Bronchial epithelial cell (primary cell): Measurements from ENCODE around the gene FMN1. TPM values are rescaled to one million over a fixed set of nuclear protein-coding genes. Genes with fewer than 3 reads are reported as not detected.
A peak's percentile ranks its signal among the peaks of the same experiment; 100 is the strongest.

Source experiments
- DNase-seq: peaks from one replicate; pipeline ENCODE4 v3.0.0-alpha.2; 2010; ENCODE audit warnings: low read depth
- FAIRE-seq: peaks from 2 replicates; lab custom pipeline; 2011; peaks lifted over from hg19 to GRCh38; lab: Jason Lieb, UNC
- H3K27me3 ChIP-seq: 2 replicates; pipeline ENCODE4 v1.5.1; 2011; ENCODE audit warnings: low read length; ENCODE audit not compliant: control insufficient read depth, insufficient read depth
- H3K36me3 ChIP-seq: 2 replicates; pipeline ENCODE4 v1.5.1; 2011; ENCODE audit warnings: low read length; ENCODE audit not compliant: control insufficient read depth, insufficient read depth
- H3K4me3 ChIP-seq: 2 replicates; pipeline ENCODE4 v1.5.1; 2011; ENCODE audit warnings: mild to moderate bottlenecking, low read depth, low read length, control low read depth
- total RNA-seq: library from RNA; depleted of rRNA; stranded (reverse); fragments of >200 nt; gene quantifications from 2 replicates; pipeline ENCODE4 v1.2.1, GENCODE V29; 2014
- TF ChIP-seq, protein P1 (sequence below): IDR thresholded peaks from 2 replicates; pipeline ENCODE4 v1.5.1; 2011; ENCODE audit warnings: mild to moderate bottlenecking, moderate library complexity, low read length, control low read depth, inconsistent platforms; ENCODE audit not compliant: insufficient read depth, severe bottlenecking

The FMN1 gene
- total RNA-seq, 1 donor from 2014 or later = 1.6 TPM

DNA sequence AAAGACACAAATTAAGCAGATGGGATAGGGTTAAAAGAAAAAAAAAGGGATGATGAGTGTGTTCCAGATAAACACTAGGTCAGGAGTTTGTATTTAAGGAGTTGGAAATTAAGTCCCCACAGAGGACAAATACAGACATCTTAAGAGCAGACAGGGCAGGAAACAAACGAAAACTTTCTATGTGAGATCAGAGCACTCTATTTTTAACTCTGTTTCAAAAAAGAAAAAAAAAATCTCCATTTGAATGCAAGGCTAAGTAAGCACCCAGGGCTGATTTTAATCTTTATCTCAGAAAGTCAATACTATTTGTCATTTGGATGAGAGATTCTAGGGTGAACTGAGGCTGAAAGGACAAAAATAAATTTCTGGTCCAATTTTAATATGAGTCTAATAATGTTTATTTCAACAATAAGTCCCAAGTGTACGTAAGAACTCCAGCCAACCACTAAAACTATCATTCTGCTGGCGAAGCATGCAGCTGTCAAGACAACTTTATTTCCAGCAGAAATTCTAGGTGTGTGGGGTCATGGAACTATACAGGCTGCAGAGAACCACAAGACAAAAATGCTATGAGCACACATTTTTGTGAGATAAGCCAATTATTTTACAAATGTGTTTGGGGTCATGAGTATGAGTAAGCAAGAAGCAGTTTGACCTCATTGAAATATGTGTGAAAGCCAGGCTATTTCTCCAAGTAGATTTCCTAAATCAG, 186.1 kb downstream of the FMN1 start:
- no peak for DNase-seq
- TF ChIP-seq, protein P1, sequence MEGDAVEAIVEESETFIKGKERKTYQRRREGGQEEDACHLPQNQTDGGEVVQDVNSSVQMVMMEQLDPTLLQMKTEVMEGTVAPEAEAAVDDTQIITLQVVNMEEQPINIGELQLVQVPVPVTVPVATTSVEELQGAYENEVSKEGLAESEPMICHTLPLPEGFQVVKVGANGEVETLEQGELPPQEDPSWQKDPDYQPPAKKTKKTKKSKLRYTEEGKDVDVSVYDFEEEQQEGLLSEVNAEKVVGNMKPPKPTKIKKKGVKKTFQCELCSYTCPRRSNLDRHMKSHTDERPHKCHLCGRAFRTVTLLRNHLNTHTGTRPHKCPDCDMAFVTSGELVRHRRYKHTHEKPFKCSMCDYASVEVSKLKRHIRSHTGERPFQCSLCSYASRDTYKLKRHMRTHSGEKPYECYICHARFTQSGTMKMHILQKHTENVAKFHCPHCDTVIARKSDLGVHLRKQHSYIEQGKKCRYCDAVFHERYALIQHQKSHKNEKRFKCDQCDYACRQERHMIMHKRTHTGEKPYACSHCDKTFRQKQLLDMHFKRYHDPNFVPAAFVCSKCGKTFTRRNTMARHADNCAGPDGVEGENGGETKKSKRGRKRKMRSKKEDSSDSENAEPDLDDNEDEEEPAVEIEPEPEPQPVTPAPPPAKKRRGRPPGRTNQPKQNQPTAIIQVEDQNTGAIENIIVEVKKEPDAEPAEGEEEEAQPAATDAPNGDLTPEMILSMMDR = no peak
- Histone ChIP-seq H3K4me3 (no peak overlapping the region), H3K27me3 (no peaks in the 10 kb centered on the region), H3K36me3 (no peaks in the 10 kb centered on the region)
- no peak for FAIRE-seq

DNA sequence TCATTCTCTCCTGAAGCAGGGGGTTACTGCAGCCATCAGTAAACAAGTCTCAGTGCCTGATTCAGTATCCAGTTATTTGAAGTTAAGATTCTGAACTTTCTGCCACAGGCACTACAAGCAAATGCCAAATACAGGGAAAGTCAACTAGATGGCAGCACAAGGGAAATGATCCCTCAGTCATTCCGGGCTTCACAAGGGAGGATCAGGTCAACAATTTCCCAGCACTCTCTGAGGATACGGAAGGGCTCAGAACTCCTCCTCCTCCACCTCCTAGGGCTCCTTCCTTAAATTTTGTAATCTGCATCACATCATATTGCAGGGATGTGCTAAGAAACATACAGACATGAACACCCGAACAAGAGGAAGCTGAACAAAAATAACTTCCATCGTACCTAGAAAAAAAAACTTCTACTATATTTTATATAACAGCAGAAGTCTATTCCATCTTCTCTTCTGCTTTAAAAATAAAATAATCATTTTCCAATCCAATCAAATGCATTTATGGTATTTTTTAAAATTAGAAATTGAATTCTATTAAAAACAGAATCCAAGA, 187.1 kb downstream of the FMN1 start:
- DNase-seq (peak; percentile 50), FAIRE-seq (peak; percentile 82)
- Histone ChIP-seq H3K27me3 (no peaks in the 10 kb centered on the region), H3K4me3 (no peak overlapping the region), H3K36me3 (no peaks in the 10 kb centered on the region)
- TF ChIP-seq, protein P1 = peak; percentile 34

DNA sequence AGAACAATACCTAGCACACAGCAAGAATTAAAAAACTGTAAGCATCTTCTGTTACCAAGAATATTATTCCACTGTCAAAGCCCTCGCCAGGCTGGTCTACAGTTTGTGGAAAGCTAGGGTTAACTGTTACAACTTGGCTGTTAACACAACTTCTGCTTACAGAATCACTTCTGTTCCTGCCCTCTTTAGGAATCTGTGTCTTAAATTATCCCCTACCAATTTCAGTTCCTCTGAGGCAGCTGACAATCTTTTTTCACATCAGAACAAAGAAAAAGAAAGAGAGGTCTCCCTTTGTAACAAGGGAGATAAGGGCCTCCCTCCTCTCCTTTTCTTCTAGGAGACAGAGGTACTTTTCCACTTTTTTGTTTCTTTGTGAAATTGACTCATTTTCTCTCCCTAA, 188.9 kb downstream of the FMN1 start:
- Histone ChIP-seq H3K4me3 (no peak overlapping the region), H3K27me3 (no peaks in the 10 kb centered on the region), H3K36me3 (no peaks in the 10 kb centered on the region)
- no peak for FAIRE-seq
- TF ChIP-seq, protein P1 = no peak
- DNase-seq = no peak

DNA sequence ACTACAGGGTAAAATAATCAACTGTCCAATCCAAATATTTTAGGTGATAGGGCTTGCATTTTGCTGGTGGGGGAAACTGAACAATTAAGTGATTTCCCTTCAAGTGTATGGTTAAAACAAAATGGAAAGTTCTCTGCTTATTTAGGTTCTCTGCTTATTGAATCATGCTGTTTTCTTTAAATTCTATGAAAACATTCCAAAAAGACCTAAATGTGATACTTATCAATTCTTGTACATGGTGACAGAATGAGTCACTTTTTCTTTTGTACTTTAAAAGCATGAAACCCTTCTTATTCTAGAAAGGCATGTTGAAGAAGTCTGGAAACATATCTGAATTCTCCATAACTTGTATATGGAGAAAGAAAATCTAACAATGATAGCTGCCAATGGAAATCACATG, 192.6 kb downstream of the FMN1 start:
- H3K36me3 ChIP-seq = no peaks in the 10 kb centered on the region
- no peak overlapping the region for H3K4me3 ChIP-seq
- DNase-seq (no peak), FAIRE-seq (no peak)
- TF ChIP-seq, protein P1 = no peak
- H3K27me3 ChIP-seq = no peaks in the 10 kb centered on the region

DNA sequence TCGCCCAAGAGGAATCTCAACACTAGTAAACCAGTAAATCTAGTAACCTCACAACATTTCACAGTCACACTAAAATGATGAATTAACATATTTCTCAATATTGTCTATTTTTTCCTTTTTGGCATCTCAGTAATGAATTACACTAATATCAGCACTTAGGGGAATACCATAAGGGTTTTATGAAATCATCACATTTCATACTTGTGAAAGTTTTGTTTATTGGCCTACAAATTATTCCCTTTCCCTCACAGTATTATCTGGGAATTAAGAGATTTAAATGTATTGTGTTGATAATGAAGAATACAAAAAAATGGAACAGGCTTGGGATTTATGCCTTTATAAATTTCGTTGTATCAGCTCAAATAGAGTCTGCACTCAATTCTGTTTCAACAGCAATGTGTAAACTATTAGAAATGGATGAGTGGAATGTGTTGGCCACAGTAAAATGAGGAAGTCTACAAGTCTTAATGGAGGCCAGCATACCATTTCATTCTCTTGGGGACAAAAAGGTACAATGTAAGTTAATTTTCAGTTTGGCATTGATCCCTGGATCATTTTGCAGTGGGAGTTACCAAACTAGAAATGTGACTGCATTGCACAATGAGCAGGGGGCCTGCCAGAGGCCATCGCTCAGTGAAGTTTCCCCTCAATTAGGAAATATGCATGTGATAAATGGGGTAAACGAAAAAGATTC, 195.4 kb downstream of the FMN1 start:
- Histone ChIP-seq H3K36me3 (no peaks in the 10 kb centered on the region), H3K4me3 (no peak overlapping the region), H3K27me3 (no peaks in the 10 kb centered on the region)
- DNase-seq (no peak), FAIRE-seq (no peak)
- TF ChIP-seq, protein P1 = no peak
